Stimulated activated CD4-positive, alpha-beta T cell treated with anti-CD3 and anti-CD28 coated beads, Interleukin-12 subunit alpha, Interleukin-12 subunit beta, amount 100 ng/mL, for 4 hours (primary cell): ENCODE measurements around the gene TMEM183A.
"Not testable (repeated sequence)": the region's sequence is repeated elsewhere in the genome, so short reads cannot be mapped to it uniquely, and the experiment has no call there.

ENCODE experiments used
- DNase-seq: peaks from one replicate; pipeline ENCODE4 v3.0.0-alpha.2; 2020

TMEM183A gene

DNA sequence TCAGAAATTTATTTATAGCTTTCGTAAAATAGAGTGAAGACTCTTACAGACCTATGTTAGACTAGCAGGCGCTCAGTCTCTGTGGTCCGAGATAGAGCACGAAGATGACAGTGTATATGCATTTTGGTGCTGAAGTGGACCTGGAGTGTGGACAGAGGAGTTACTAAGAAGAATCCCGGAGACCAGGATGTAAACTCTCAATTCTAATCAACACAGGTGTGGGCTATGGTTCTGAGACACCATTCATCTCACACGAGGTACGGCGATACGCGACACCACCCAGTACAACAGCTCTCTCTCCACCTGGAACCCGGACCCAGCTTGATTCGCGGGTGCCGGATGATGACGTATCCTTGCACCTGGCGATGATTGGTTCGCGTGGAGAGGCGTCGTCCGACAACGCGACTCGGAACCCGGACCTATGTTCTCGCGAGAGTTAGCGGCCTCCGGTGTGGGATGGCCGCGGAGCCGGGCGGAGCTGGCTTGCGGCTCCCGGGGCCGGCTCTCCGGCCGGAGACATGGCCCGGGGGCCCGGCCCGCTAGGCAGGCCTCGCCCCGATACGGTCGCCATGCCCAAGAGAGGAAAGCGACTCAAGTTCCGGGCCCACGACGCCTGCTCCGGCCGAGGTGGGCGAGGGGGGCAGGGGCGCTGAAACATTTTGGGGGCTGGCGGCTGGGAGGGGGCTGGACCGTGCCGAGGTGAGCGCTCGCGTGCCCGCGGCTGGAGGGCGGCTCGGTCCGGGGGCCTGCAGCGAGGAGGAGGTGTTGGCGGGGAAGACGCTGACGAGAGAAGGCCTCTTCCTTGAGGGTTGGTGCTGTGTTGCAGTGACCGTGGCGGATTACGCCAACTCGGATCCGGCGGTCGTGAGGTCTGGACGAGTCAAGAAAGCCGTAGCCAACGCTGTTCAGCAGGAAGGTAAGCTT is at the start of gene TMEM183A:
Gene TMEM183A (plus strand): TSS at position 427 of the 924 bp plus-strand sequence. CDS start 92 bp downstream, at position 519.
- DNase-seq = peak; percentile 91

DNA sequence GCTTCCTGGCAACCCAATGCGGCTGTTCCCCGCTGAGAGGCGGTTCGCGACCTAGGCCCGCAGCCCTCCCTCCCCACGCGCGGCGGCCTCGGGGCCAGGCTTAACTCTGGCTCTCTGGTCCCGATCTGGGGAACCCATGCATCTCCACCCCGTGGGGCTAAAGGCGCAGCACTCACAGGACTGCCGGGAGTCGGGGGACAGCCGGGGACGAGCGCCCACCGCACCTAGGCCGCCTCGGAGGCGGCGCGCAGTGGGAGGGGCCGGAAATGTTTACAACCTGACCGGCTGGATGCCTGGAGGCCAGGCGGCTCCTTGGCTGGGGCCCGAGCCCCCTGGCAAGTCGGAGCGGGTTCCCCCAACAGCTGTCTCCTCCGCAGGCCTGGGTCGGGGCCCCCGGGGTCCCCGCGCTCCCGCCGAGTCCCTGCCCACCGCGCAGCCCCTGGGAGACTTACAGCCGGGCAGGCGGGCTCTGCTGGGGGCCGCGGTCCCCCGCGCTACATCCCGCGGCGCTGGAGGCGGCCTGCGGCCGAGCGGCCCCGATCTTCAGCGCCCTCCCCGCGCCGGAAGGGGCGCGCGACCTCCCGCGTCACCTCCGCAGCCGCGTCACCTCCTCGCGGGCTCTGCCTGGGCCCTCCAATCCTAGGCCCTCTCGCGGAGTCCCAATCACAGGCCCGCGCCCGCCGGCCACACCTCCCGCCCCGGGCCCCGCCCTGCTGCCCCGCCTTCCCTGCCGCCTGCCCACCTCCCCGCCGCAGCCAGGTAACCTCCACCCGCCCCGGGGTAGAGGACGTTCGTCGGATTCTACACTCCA is 49.2 kb upstream of the TMEM183A start, which contains the start of gene ADIPOR1:
Gene ADIPOR1 (minus strand): TSS at position 580 of the 811 bp plus-strand sequence. CDS start 7,242 bp downstream, outside the sequence.
- DNase-seq = peak; percentile 93

DNA sequence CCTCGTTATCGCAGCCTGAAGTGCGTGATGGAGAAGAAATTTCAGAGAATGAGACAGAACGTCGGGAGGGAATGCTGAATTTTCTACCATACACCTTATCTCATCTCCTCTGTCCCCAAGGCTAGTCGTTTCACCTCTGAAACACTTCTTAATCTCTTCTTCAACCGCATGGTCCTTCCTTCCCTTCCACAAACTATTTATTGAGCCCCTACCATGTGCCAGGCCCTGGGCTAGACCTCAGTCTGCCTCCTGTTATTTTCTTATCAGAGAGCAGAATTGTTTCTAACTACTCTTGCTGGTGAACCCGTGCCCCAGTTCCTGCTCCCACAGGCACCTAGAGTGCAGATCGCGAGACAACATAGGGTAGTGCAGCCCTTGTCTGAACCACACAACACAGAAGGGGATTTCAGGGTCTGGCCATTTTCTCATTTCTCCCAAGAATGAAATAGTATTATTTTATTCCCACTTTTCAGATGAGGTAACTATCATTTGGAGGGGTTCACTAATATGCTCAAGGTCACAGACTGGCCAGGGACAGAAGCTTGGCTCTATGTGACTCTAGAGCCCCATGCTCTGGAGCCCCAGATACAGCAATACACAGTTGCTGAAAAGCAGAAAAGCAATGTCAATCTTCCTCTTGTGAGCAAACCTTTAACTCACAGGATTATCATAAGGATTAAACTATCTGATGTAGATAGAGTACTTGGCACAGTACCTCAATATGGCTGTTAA is 48.5 kb upstream of the TMEM183A start:
- no peak for DNase-seq

- DNase-seq = no peak
These were observed 47.9 kb upstream of the TMEM183A start for GRCh38 chr1:202959276-202959620.

GRCh38 chr1:202961220-202961880 is 45.8 kb upstream of the TMEM183A start:
- no peak for DNase-seq

DNA sequence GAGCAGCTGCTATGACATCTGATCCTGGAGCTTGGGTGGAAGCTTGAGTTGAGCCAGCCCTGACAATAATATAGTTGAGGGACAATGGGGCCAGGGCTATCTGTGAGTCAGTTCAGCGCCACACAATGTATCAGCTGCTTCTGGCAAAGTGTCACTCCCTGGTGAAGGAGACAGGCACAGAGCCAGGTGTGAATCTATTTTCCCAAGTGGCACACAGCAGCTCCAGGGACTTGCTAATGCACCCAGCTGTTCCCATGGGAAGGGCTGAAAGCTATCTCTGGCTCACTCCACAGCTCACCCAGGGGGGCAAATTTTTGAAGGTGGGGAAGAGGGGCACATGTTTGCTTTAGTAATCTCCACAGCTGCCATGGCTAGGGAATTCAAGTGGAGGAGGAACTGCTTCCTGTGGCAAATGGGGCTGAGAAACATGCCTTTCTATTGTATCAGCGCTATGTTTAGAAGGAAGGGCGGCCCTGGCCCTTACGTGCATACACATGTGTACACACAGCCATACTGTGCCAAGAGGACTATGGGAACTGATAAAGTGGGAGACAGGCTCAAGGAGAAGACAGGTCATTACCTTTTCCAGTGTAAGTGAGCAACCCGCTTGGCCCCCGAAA is 42.3 kb upstream of the TMEM183A start:
- DNase-seq = no peak

- DNase-seq = no peak
These were observed 41.8 kb upstream of the TMEM183A start for GRCh38 chr1:202965422-202965821.

DNA sequence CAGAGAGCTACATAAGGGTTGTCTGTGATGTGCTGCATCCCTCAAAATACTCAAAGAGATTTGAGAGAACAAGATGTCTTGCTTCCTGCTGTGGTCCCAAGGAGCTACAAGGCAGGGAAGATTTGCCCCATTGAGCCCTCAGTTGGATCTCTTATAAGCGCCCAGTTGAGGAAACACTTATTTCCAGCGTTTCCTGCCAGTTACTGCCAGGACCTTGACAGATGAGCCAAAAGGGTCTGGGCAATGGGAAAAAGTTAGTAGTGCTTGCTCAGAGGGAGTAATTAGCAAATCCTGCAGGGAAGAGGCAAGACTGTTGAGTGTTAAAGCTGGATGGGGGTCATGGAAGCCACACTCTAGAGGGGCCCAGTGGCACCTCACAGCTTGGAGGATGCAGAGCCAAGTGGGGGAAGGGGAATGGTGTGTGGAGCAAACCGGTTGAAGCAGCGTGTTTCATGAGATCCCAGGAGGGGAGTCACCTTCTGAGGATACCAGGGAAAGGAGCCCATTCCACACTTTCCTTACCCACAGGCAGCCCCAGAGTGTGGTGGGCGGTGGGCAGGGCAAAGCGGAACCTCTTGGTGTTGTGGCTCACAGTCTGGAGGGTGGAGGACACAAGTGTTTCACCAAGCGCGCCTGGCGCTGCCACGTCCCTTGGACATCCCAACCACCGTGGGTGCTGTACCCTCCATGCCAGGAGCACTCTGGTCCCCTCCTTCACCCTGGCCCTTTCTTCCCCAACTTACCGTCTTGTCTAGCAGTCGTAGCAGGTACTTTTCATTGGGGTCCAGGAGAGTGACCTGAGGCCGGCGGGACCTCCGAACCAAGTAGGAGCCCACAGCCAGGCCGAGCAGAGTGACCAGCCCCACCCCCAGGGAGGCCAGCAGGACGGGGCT is 40.9 kb upstream of the TMEM183A start:
- DNase-seq = no peak

- DNase-seq = no peak
These were observed 39.4 kb upstream of the TMEM183A start for GRCh38 chr1:202967684-202968281.

- no peak for DNase-seq
These were observed 38.8 kb upstream of the TMEM183A start for GRCh38 chr1:202968351-202968750.

- no peak for DNase-seq
These were observed 38.3 kb upstream of the TMEM183A start for GRCh38 chr1:202968895-202969295.

DNA sequence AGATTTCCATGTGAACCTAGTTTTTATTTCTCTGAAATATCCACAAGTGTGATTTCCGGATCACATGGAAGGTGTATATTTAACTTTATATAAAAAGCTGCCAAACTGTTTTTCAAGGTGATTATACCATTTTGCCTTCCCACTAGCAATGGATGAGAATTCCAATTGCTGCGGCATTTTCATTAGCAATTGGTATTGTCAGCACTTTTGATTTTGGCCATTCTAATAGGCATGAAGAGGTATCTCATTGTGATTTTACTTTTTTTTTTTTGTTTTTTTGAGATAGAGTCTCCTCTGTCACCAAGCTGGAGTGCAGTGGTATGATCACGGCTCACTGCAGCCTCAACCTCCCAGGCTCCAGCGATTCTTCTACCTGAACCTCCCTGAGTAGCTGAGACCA is 35.1 kb upstream of the TMEM183A start:
- no peak for DNase-seq

- DNase-seq = no peak
These were observed 32.3 kb upstream of the TMEM183A start for GRCh38 chr1:202974856-202975255.

DNA sequence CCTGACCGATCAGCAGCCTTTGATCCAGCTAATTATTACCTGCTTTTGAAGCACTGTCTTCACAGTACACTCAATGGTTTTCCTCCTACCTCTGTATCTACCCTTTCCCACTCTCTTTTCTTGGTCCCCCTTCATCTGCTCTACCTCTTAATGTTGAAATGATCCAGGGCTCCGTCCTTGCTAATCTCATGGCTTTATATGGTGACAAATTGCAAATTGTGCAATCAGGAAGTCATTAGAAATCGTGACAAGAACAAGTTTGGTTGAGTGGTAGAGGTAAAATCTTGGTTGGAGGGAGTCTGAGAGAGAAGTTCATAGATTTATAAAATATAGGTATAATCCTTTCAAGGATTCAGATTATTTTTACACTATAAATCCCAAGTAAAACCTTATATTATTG is 30.5 kb upstream of the TMEM183A start:
- no peak for DNase-seq

GRCh38 chr1:202979459-202979858 is 27.7 kb upstream of the TMEM183A start:
- DNase-seq = no peak

DNA sequence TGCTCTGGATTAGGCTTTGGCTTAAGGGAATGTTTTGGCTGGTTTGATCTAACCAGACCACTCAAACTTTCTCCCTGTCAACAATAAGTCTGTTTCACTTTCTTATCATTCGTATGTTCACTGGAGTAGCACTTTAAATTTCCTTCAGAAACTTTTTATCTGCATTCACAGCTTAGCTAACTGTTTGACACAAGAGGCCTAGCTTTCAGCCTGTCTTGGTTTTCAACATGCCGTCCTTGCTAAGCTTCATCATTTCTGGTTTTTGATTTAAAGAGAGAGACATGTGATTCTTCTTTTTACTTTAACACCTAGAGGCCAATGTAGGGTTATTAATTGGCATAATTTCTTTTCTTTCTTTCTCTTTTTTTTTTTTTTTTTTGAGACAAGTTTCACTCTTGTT is 25.2 kb upstream of the TMEM183A start:
- no peak for DNase-seq

GRCh38 chr1:202982715-202983430 is 24.3 kb upstream of the TMEM183A start:
- no peak for DNase-seq

GRCh38 chr1:202986120-202986519 is 21.1 kb upstream of the TMEM183A start:
- not testable (repeated sequence) for DNase-seq

DNA sequence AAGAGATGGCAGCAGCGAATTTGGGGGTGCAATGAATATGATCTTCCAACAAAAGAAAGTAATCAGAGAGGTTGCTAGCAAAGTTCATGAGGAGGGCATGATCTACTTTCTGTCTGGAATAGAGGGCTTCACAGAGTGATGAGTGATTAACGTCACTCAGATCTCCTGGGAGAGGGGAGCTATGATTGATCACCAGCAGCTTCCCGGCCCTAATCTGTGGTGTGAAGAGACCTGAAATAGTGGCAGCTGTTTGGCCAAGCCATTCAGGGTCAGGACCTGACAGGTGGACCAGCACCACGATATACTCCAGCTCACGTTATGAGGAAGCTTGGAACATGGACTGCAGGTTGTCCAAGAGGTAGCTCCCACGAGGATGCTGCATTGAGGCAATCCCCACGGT is 19.9 kb upstream of the TMEM183A start:
- no peak for DNase-seq
